HEK293 (cell line): ENCODE measurements around the gene KLHDC10.

Source experiments
- CTCF ChIP-seq: fragments of 450-650 bp; formaldehyde crosslinking; IDR thresholded peaks from 2 replicates; pipeline ENCODE4 v1.5.1; 2016; ENCODE audit warnings: missing biosample characterization, missing genetic modification characterization
- SCRT1 ChIP-seq: fragments of 450-650 bp; formaldehyde crosslinking; IDR thresholded peaks from 2 replicates; pipeline ENCODE4 v1.5.1; 2016; ENCODE audit warnings: missing biosample characterization, missing genetic modification characterization, borderline replicate concordance
- TCF7L2 ChIP-seq: IDR thresholded peaks from 2 replicates; pipeline ENCODE4 v1.6.1; 2011; ENCODE audit warnings: low read depth, mild to moderate bottlenecking, inconsistent platforms, low read length, moderate library complexity, borderline replicate concordance
- ZBTB21 ChIP-seq: fragments of 450-650 bp; formaldehyde crosslinking; IDR thresholded peaks from 2 replicates; pipeline ENCODE4 v1.5.1; 2017; ENCODE audit warnings: missing biosample characterization, missing genetic modification characterization
- ZNF580 ChIP-seq: fragments of 450-650 bp; formaldehyde crosslinking; IDR thresholded peaks from 2 replicates; pipeline ENCODE4 v1.5.1; 2016; ENCODE audit warnings: missing biosample characterization, missing genetic modification characterization
- ZNF677 ChIP-seq: fragments of 450-650 bp; IDR thresholded peaks from 2 replicates; pipeline ENCODE4 v1.5.0; 2018; ENCODE audit warnings: missing biosample characterization, mild to moderate bottlenecking, missing genetic modification characterization, moderate library complexity

GRCh38 chr7:130127404-130127803, 57.1 kb downstream of the KLHDC10 start:
- TF ChIP-seq ZBTB21 (tag by site-specific recombination) (no peak), ZNF677 (tag by site-specific recombination) (no peak), CTCF (tag by site-specific recombination) (no peak), ZNF580 (tag by site-specific recombination) (no peak), SCRT1 (tag by site-specific recombination) (no peak), TCF7L2 (no peak)
